ENCODE data around the gene LAMC3.

The LAMC3 gene

GRCh38 chr9:131035548-131035947, 26.6 kb downstream of the LAMC3 start:
- ChIA-PET CTCF (interaction anchor here (1.5 to 9.3 kb wide), 4 partner anchors 11 to 166 kb away, joined by 4 to 47 read pairs (median 6); no protein-coding TSS in a partner anchor), POLR2A (no interaction called here)
- no peak for DNase-seq (ENCODE audit: extremely low spot score)
- no peak for TF ChIP-seq CTCF (IDR thresholded peaks at IDR 0.05; ENCODE audit: control extremely low read depth, extremely low read depth, low read depth, missing control alignments)

- CTCF ChIA-PET: interaction anchor here (1.5 to 9.3 kb wide), 4 partner anchors 10 to 166 kb away, joined by 4 to 47 read pairs (median 6); no protein-coding TSS in a partner anchor
These were observed 27.1 kb downstream of the LAMC3 start for GRCh38 chr9:131036071-131036470.

GRCh38 chr9:131036529-131037334, 27.8 kb downstream of the LAMC3 start:
- POLR2A ChIA-PET: no interaction called here
- TF ChIP-seq CTCF (IDR thresholded peaks at IDR 0.05; ENCODE audit: control extremely low read depth, extremely low read depth, low read depth, missing control alignments): no peak

More at GRCh38 chr9:131036071-131036470, 27.1 kb downstream of the LAMC3 start:
- TF ChIP-seq CTCF (IDR thresholded peaks at IDR 0.05; ENCODE audit: control extremely low read depth, extremely low read depth, low read depth, missing control alignments): no peak
- DNase-seq (ENCODE audit: extremely low spot score): no peak
- POLR2A ChIA-PET: no interaction called here

GRCh38 chr9:131037335-131038255, 28.6 kb downstream of the LAMC3 start:
- TF ChIP-seq CTCF (IDR thresholded peaks at IDR 0.05; ENCODE audit: control extremely low read depth, extremely low read depth, low read depth, missing control alignments): no peak
- ChIA-PET CTCF (interaction anchor here (2.0 to 9.3 kb wide), 2 partner anchors 9 to 14 kb away, joined by 6 to 47 read pairs; no protein-coding TSS in a partner anchor), POLR2A (no interaction called here)
- DNase-seq (ENCODE audit: extremely low spot score): no peak

More at GRCh38 chr9:131036529-131037334, 27.8 kb downstream of the LAMC3 start:
- no peak for DNase-seq (ENCODE audit: extremely low spot score)
- CTCF ChIA-PET: interaction anchor here (2.0 to 9.3 kb wide), 2 partner anchors 10 to 15 kb away, joined by 6 to 47 read pairs; no protein-coding TSS in a partner anchor

GRCh38 chr9:131038256-131039128, 29.5 kb downstream of the LAMC3 start:
- ChIA-PET CTCF (interaction anchor here (1.8 to 9.3 kb wide), 3 partner anchors 8 to 169 kb away, joined by 6 to 47 read pairs (median 7); no protein-coding TSS in a partner anchor), POLR2A (no interaction called here)
- no peak for DNase-seq (ENCODE audit: extremely low spot score)
- no peak for TF ChIP-seq CTCF (IDR thresholded peaks at IDR 0.05; ENCODE audit: control extremely low read depth, extremely low read depth, low read depth, missing control alignments)
